H9 (cell line): ENCODE measurements around the gene RAB5IF. TPM values are rescaled to one million over a fixed set of nuclear protein-coding genes. Genes with fewer than 3 reads are reported as not detected.

Experiments
- DNase-seq: peaks from one replicate; pipeline ENCODE4 v3.0.0-alpha.2; 2017
- H2AFZ ChIP-seq: one replicate; pipeline ENCODE4 v1.6.1; 2013; ENCODE audit warnings: mild to moderate bottlenecking, low read length, control low read depth, moderate library complexity
- H2AK5ac ChIP-seq: 2 replicates; pipeline ENCODE4 v1.6.1; 2013; ENCODE audit warnings: low read length, control low read depth, mixed read lengths; ENCODE audit not compliant: insufficient read length
- H2BK120ac ChIP-seq: one replicate; pipeline ENCODE4 v1.6.1; 2013; ENCODE audit warnings: low read depth, mild to moderate bottlenecking, low read length, control low read depth, inconsistent platforms; ENCODE audit not compliant: poor library complexity, severe bottlenecking
- H2BK12ac ChIP-seq: 2 replicates; pipeline ENCODE4 v1.6.1; 2013; ENCODE audit warnings: low read length, control low read depth, mixed read lengths, low read depth; ENCODE audit not compliant: insufficient read length
- H2BK15ac ChIP-seq: 2 replicates; pipeline ENCODE4 v1.6.1; 2013; ENCODE audit warnings: low read depth, low read length, control low read depth
- H2BK20ac ChIP-seq: one replicate; pipeline ENCODE4 v1.6.1; 2013; ENCODE audit warnings: low read depth, mild to moderate bottlenecking, low read length, control low read depth, inconsistent platforms; ENCODE audit not compliant: poor library complexity, severe bottlenecking
- H2BK5ac ChIP-seq: 2 replicates; pipeline ENCODE4 v1.6.1; 2013; ENCODE audit warnings: low read length, control low read depth, mixed read lengths; ENCODE audit not compliant: insufficient read length
- H3K14ac ChIP-seq: 2 replicates; pipeline ENCODE4 v1.6.1; 2013; ENCODE audit warnings: low read length, control low read depth; ENCODE audit not compliant: insufficient read depth
- H3K18ac ChIP-seq: 2 replicates; pipeline ENCODE4 v1.6.1; 2013; ENCODE audit warnings: low read depth, mild to moderate bottlenecking, mixed read lengths, low read length, control low read depth; ENCODE audit not compliant: insufficient read length
- H3K23ac ChIP-seq: 2 replicates; pipeline ENCODE4 v1.6.1; 2013; ENCODE audit warnings: low read length, control low read depth, mixed read lengths, low read depth; ENCODE audit not compliant: insufficient read length
- H3K23me2 ChIP-seq: 2 replicates; pipeline ENCODE4 v1.6.1; 2013; ENCODE audit warnings: low read depth, mild to moderate bottlenecking, mixed read lengths, low read length, control low read depth; ENCODE audit not compliant: insufficient read length, poor library complexity, severe bottlenecking
- H3K27ac ChIP-seq: 2 replicates; pipeline ENCODE4 v1.5.1; 2013; ENCODE audit warnings: low read length, control low read depth, mixed read lengths, low read depth; ENCODE audit not compliant: insufficient read length
- H3K27me3 ChIP-seq: 2 replicates; pipeline ENCODE4 v1.6.1; 2013; ENCODE audit warnings: low read length, control low read depth, inconsistent platforms; ENCODE audit not compliant: insufficient read depth
- H3K4ac ChIP-seq: 2 replicates; pipeline ENCODE4 v1.6.1; 2013; ENCODE audit warnings: low read depth, mild to moderate bottlenecking, control low read depth, inconsistent platforms, low read length, moderate library complexity
- H3K4me1 ChIP-seq: 2 replicates; pipeline ENCODE4 v1.6.1; 2013; ENCODE audit warnings: low read length, control low read depth, inconsistent platforms; ENCODE audit not compliant: insufficient read depth
- H3K4me2 ChIP-seq: 2 replicates; pipeline ENCODE4 v1.6.1; 2013; ENCODE audit warnings: low read length, control low read depth, mixed read lengths; ENCODE audit not compliant: insufficient read length, insufficient read depth
- H3K56ac ChIP-seq: 2 replicates; pipeline ENCODE4 v1.6.1; 2013; ENCODE audit warnings: low read depth, mild to moderate bottlenecking, mixed read lengths, low read length, control low read depth; ENCODE audit not compliant: insufficient read length
- H3K79me1 ChIP-seq: 2 replicates; pipeline ENCODE4 v1.6.1; 2013; ENCODE audit warnings: low read depth, mild to moderate bottlenecking, moderate library complexity, low read length, control low read depth, inconsistent platforms; ENCODE audit not compliant: insufficient read depth, poor library complexity, severe bottlenecking
- H3K79me2 ChIP-seq: 2 replicates; pipeline ENCODE4 v1.6.1; 2013; ENCODE audit warnings: low read length, control low read depth, inconsistent platforms; ENCODE audit not compliant: insufficient read depth
- H3K9ac ChIP-seq: 2 replicates; pipeline ENCODE4 v1.6.1; 2013; ENCODE audit warnings: low read length, control low read depth, mixed read lengths; ENCODE audit not compliant: insufficient read length; ENCODE audit errors: extremely low read depth
- H3K9me3 ChIP-seq: one replicate; pipeline ENCODE4 v1.6.1; 2013; ENCODE audit warnings: low read depth, low read length, inconsistent platforms; ENCODE audit not compliant: control insufficient read depth
- H3T11ph ChIP-seq: one replicate; pipeline ENCODE4 v1.6.1; 2013; ENCODE audit warnings: mild to moderate bottlenecking, low read length, control low read depth, inconsistent platforms
- H4K20me1 ChIP-seq: one replicate; pipeline ENCODE4 v1.6.1; 2013; ENCODE audit not compliant: control insufficient read depth, insufficient read length, insufficient read depth
- H4K5ac ChIP-seq: 2 replicates; pipeline ENCODE4 v1.6.1; 2013; ENCODE audit warnings: low read depth, mild to moderate bottlenecking, mixed read lengths, low read length, control low read depth; ENCODE audit not compliant: insufficient read length
- H4K8ac ChIP-seq: replicated peaks from 2 replicates; pipeline ENCODE4 v1.6.1; 2013; ENCODE audit warnings: low read length, control low read depth, mixed read lengths, low read depth; ENCODE audit not compliant: insufficient read length
- H4K91ac ChIP-seq: 2 replicates; pipeline ENCODE4 v1.6.1; 2013; ENCODE audit warnings: low read depth, mild to moderate bottlenecking, moderate library complexity, mixed read lengths, low read length, control low read depth; ENCODE audit not compliant: insufficient read length
- H3K27ac Mint-ChIP-seq, 3 experiments: 2 replicates in 2 of 3; 3 replicates in 1 of 3; pipeline ENCODE4 v1.8.0; 2020 to 2021; ENCODE audit warnings: mixed read lengths in 3 of 3, mild to moderate bottlenecking in 1 of 3, moderate library complexity in 1 of 3
- H3K27me3 Mint-ChIP-seq: 2 replicates; pipeline ENCODE4 v1.8.0; 2021; ENCODE audit warnings: low read depth, mild to moderate bottlenecking, moderate library complexity, mixed read lengths
- H3K36me3 Mint-ChIP-seq, 3 experiments: 2 replicates in 2 of 3; 3 replicates in 1 of 3; pipeline ENCODE4 v1.8.0; 2020 to 2021; ENCODE audit warnings: low read depth in 3 of 3, mixed read lengths in 3 of 3; ENCODE audit not compliant: insufficient read depth in 1 of 3
- H3K4me1 Mint-ChIP-seq, 2 experiments: 2 replicates each; pipeline ENCODE4 v1.8.0; 2020; ENCODE audit warnings: mixed read lengths in 2 of 2
- H3K4me3 Mint-ChIP-seq, 2 experiments: 2 replicates in 1 of 2; 3 replicates in 1 of 2; pipeline ENCODE4 v1.8.0; 2020 to 2021; ENCODE audit warnings: mild to moderate bottlenecking in 2 of 2, mixed read lengths in 2 of 2, moderate library complexity in 1 of 2
- H3K9me3 Mint-ChIP-seq, 2 experiments: 2 replicates in 1 of 2; 3 replicates in 1 of 2; pipeline ENCODE4 v1.8.0; 2020; ENCODE audit warnings: mild to moderate bottlenecking in 2 of 2, mixed read lengths in 2 of 2, moderate library complexity in 1 of 2
- CTCF ChIP-seq: fragments of 200-600 bp; sonication (generic); conservative IDR thresholded peaks from 3 replicates; pipeline ENCODE4 v1.8.0; 2021; ENCODE audit warnings: antibody characterized with exemption, mild to moderate bottlenecking
- WGBS: extraction: QIAGEN DNeasy Blood & Tissue Kit; methylation state at CpG from one replicate; pipeline ENCODE4 v1.1.7; 2013; ENCODE audit warnings: missing lambda C conversion rate, low lambda C conversion rate, mixed read lengths; ENCODE audit not compliant: insufficient read length; ENCODE audit errors: extremely low coverage; 5-methylcytosine and 5-hydroxymethylcytosine counted together
- total RNA-seq: library from RNA; stranded (reverse); gene quantifications from 2 replicates; pipeline ENCODE4 v1.2.1, GENCODE V29; 2021

RAB5IF gene
- total RNA-seq, 1 experiment from 2014 or later, result 96.5 TPM

- no peaks in the 10 kb centered on the region for H3K79me2 ChIP-seq
- H4K91ac ChIP-seq, result no peak overlapping the region
- no peak overlapping the region for H2BK15ac ChIP-seq
- H2BK120ac ChIP-seq, result no peak overlapping the region
- H3K18ac ChIP-seq, result no peak overlapping the region
- H3K9me3 ChIP-seq, result no peaks in the 10 kb centered on the region
- H3K4ac ChIP-seq, result no peak overlapping the region
- no peak for TF ChIP-seq CTCF
- H4K5ac ChIP-seq, result no peak overlapping the region
- DNase-seq, result no peak
- H3K4me1 Mint-ChIP-seq, result peaks cover 6 to 8% of the 10 kb centered on the region in 2 experiments; a peak in 3 of 4 replicates
- H3K23ac ChIP-seq, result no peak overlapping the region
- H3K9me3 Mint-ChIP-seq, result no peaks in the 10 kb centered on the region
- no peak overlapping the region for H2BK20ac ChIP-seq
- WGBS, result no CpG with 5 or more reads among the region's 6 CpGs
- no peaks in the 10 kb centered on the region for H3K23me2 ChIP-seq
- no peak overlapping the region for H3K56ac ChIP-seq
- H3K27me3 Mint-ChIP-seq, result no peaks in the 10 kb centered on the region
- H3K9ac ChIP-seq, result no peak overlapping the region
- no peaks in the 10 kb centered on the region; the same call in 1 of the 2 replicates for H3K4me1 ChIP-seq
- no peak overlapping the region for H3K4me2 ChIP-seq
- no peak overlapping the region for H3K27ac ChIP-seq
- no peaks in the 10 kb centered on the region for H3K79me1 ChIP-seq
- no peak overlapping the region for H3K14ac ChIP-seq
- no peaks in the 10 kb centered on the region for H4K20me1 ChIP-seq
- no peak overlapping the region for H2AK5ac ChIP-seq
- H2BK5ac ChIP-seq, result no peak overlapping the region
- H3T11ph ChIP-seq, result no peak overlapping the region
- H3K27ac Mint-ChIP-seq, result peak overlapping the region in 1 of 3 experiments; percentile 34; a peak in 1 of 7 replicates
- H3K27me3 ChIP-seq, result no peaks in the 10 kb centered on the region
- H3K4me3 Mint-ChIP-seq, result no peak overlapping the region
- no peak overlapping the region for H4K8ac ChIP-seq
- no peak overlapping the region for H2AFZ ChIP-seq
- no peak overlapping the region for H2BK12ac ChIP-seq
- H3K36me3 Mint-ChIP-seq, result no peaks in the 10 kb centered on the region
Measured at GRCh38 chr20:36631646-36632045, 26.1 kb downstream of the RAB5IF start.
